Mesenchymal stem cell (in vitro differentiated cells and primary cell): ENCODE data around the gene LBP.

Experiments used
- DNase-seq: peaks from one replicate; pipeline ENCODE4 v3.0.0-alpha.2; 2013
- H2AFZ ChIP-seq: one replicate; pipeline ENCODE4 v1.6.1; 2013; ENCODE audit warnings: low read depth, mild to moderate bottlenecking, control low read depth, inconsistent platforms, low read length, moderate library complexity
- H2AK5ac ChIP-seq: 2 replicates; pipeline ENCODE4 v1.6.1; 2013; ENCODE audit warnings: low read length, moderate library complexity, mild to moderate bottlenecking, inconsistent platforms; ENCODE audit not compliant: severe bottlenecking
- H2BK120ac ChIP-seq: one replicate; pipeline ENCODE4 v1.6.1; 2013; ENCODE audit warnings: low read depth, mild to moderate bottlenecking, inconsistent platforms, low read length, moderate library complexity
- H2BK12ac ChIP-seq, 2 experiments: one replicate each; pipeline ENCODE4 v1.6.1; 2013; ENCODE audit warnings: inconsistent platforms in 2 of 2, low read length in 2 of 2, mild to moderate bottlenecking in 2 of 2, moderate library complexity in 2 of 2, control low read depth in 1 of 2
- H2BK15ac ChIP-seq: one replicate; pipeline ENCODE4 v1.6.1; 2013; ENCODE audit warnings: mild to moderate bottlenecking, low read depth, inconsistent platforms; ENCODE audit not compliant: poor library complexity, severe bottlenecking
- H2BK5ac ChIP-seq: 2 replicates; pipeline ENCODE4 v1.6.1; 2013; ENCODE audit warnings: low read depth, mild to moderate bottlenecking, low read length, control low read depth, inconsistent platforms; ENCODE audit not compliant: poor library complexity, severe bottlenecking
- H3K14ac ChIP-seq, 2 experiments: one replicate each; pipeline ENCODE4 v1.6.1; 2013; ENCODE audit warnings: inconsistent platforms in 2 of 2, low read length in 2 of 2, control low read depth in 1 of 2, mild to moderate bottlenecking in 1 of 2, moderate library complexity in 1 of 2
- H3K18ac ChIP-seq, 2 experiments: one replicate each; pipeline ENCODE4 v1.6.1; 2013; ENCODE audit warnings: inconsistent platforms in 2 of 2, low read length in 2 of 2, control low read depth in 1 of 2, low read depth in 1 of 2, mild to moderate bottlenecking in 1 of 2
- H3K23ac ChIP-seq, 2 experiments: one replicate each; pipeline ENCODE4 v1.6.1; 2013; ENCODE audit warnings: inconsistent platforms in 2 of 2, low read length in 2 of 2, mild to moderate bottlenecking in 2 of 2, moderate library complexity in 2 of 2, control low read depth in 1 of 2
- H3K27ac ChIP-seq: 2 replicates; pipeline ENCODE4 v1.5.1; 2013; ENCODE audit warnings: mild to moderate bottlenecking, moderate library complexity, low read length, control low read depth, inconsistent platforms; ENCODE audit not compliant: poor library complexity, severe bottlenecking
- H3K27me3 ChIP-seq, 2 experiments: 2 replicates each; pipeline versions ENCODE4 v1.6.1 to v1.7.0; 2013; ENCODE audit warnings: low read length in 2 of 2, mild to moderate bottlenecking in 2 of 2, moderate library complexity in 2 of 2, control low read depth in 1 of 2, inconsistent platforms in 1 of 2; ENCODE audit not compliant: control insufficient read depth in 1 of 2, insufficient read depth in 1 of 2
- H3K36me3 ChIP-seq, 2 experiments: 2 replicates each; pipeline versions ENCODE4 v1.6.1 to v1.7.0; 2013; ENCODE audit warnings: low read length in 2 of 2, control low read depth in 1 of 2, inconsistent platforms in 1 of 2, low read depth in 1 of 2, mild to moderate bottlenecking in 1 of 2; ENCODE audit not compliant: insufficient read depth in 2 of 2, control insufficient read depth in 1 of 2
- H3K4ac ChIP-seq, 2 experiments: one replicate each; pipeline ENCODE4 v1.6.1; 2013; ENCODE audit warnings: inconsistent platforms in 2 of 2, low read length in 2 of 2, mild to moderate bottlenecking in 2 of 2, moderate library complexity in 2 of 2, control low read depth in 1 of 2, low read depth in 1 of 2
- H3K4me1 ChIP-seq: 2 replicates; pipeline ENCODE4 v1.6.1; 2013; ENCODE audit warnings: low read depth, low read length, control low read depth; ENCODE audit not compliant: control insufficient read depth, insufficient read depth
- H3K4me2 ChIP-seq: 2 replicates; pipeline ENCODE4 v1.6.1; 2013; ENCODE audit warnings: low read length, mild to moderate bottlenecking, inconsistent platforms; ENCODE audit not compliant: poor library complexity, severe bottlenecking
- H3K4me3 ChIP-seq, 2 experiments: 2 replicates each; pipeline versions ENCODE4 v1.5.1 to v1.7.0; 2013; ENCODE audit warnings: low read length in 2 of 2, mild to moderate bottlenecking in 2 of 2, control low read depth in 1 of 2, low read depth in 1 of 2; ENCODE audit not compliant: insufficient read depth in 1 of 2
- H3K79me1 ChIP-seq: replicated peaks from 2 replicates; pipeline ENCODE4 v1.6.1; 2013; ENCODE audit warnings: mild to moderate bottlenecking, control low read depth, low read length, inconsistent platforms; ENCODE audit not compliant: poor library complexity, severe bottlenecking
- H3K9ac ChIP-seq: 2 replicates; pipeline ENCODE4 v1.7.0; 2013; ENCODE audit warnings: mild to moderate bottlenecking, low read length, moderate library complexity
- H3K9me3 ChIP-seq: 2 replicates; pipeline ENCODE4 v1.7.0; 2013; ENCODE audit warnings: mild to moderate bottlenecking, low read length; ENCODE audit not compliant: control insufficient read depth
- H4K8ac ChIP-seq: one replicate; pipeline ENCODE4 v1.6.1; 2013; ENCODE audit warnings: inconsistent platforms, mild to moderate bottlenecking, low read length, moderate library complexity
- H4K91ac ChIP-seq: one replicate; pipeline ENCODE4 v1.6.1; 2013; ENCODE audit warnings: mild to moderate bottlenecking, low read length, inconsistent platforms
- WGBS: methylation state at CpG from one replicate; pipeline ENCODE4 v1.1.7; 2013; ENCODE audit warnings: mixed read lengths; 5-methylcytosine and 5-hydroxymethylcytosine counted together

Gene LBP

DNA sequence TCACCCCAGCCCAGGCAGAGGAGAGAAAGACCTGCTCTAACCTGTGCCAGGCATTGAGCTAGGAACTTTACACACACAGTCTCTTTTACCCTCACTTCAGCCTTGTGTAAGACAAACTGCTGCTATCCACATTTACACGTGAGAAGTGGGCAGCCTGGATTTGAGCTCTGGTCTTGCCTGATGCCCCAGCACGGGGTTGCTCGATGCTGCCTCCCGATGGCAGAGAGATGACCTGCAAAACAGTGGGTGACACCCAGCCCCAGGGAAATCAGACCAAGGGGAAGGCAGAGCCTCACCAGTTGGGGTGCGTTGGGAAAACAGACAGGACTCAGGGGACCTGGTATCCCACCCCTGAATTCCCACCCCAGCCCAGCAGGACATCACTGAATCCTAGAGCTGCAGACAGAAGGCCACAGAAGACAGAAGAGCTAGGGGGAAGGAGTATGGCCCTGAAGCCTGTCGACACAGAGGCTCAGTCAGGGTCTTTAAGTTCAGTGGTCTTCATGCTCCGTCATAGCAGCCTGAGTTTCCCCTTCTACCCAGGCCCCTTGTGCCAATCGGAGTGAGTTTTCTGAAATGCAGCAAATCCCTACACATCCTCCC lies 41.3 kb upstream of the LBP start:
- H3K23ac ChIP-seq = no peak overlapping the region
- H3K4me2 ChIP-seq = no peak overlapping the region
- 64% methylated on average over 8 of the region's 8 CpGs for WGBS

DNA sequence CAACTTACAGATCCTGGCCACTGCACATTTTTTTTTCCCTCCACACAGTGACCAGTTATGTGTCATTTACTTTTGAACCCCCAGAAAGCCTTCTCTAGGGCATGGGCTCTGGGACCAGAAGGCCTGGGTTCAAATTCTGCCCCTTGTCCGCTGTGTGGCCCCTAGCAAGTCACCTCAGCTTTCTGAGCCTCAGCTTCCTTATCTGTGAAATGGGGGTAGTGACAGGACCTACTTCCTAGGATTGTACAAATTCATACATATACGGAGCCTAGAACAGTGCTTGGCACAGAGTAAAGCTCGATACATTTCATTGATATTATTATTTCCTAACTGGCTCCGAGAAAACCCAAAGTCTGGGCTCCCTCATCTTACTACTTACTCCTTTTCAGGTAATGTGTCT lies 40.7 kb upstream of the LBP start:
- Histone ChIP-seq H3K79me1 (no peaks in the 10 kb centered on the region), H3K14ac (no peak overlapping the region), H4K8ac (no peak overlapping the region), H3K18ac (no peak overlapping the region), H3K9ac (no peak overlapping the region), H2AFZ (no peak overlapping the region), H3K36me3 (no peaks in the 10 kb centered on the region), H3K9me3 (no peaks in the 10 kb centered on the region), H3K4ac (no peak overlapping the region), H2BK120ac (no peak overlapping the region), H3K4me3 (no peak overlapping the region), H2BK15ac (no peak overlapping the region), H2AK5ac (no peak overlapping the region), H3K27me3 (peaks cover 13 to 72% of the 10 kb centered on the region in 2 experiments), H3K23ac (no peak overlapping the region), H2BK12ac (no peak overlapping the region), H4K91ac (no peak overlapping the region), H3K4me1 (peaks cover 7% of the 10 kb centered on the region), H2BK5ac (no peak overlapping the region), H3K4me2 (no peak overlapping the region), H3K27ac (no peak overlapping the region)
- DNase-seq = no peak
- WGBS = 73% methylated on average over 1 of the region's 4 CpGs

More for the DNA sequence above, 41.3 kb upstream of the LBP start:
- Histone ChIP-seq H2AK5ac (no peak overlapping the region), H3K79me1 (no peaks in the 10 kb centered on the region), H2BK12ac (no peak overlapping the region), H3K4me1 (peaks cover 7% of the 10 kb centered on the region), H3K18ac (no peak overlapping the region), H2AFZ (no peak overlapping the region), H3K27ac (no peak overlapping the region), H3K27me3 (peaks cover 7 to 72% of the 10 kb centered on the region in 2 experiments), H3K4ac (no peak overlapping the region), H3K4me3 (no peak overlapping the region), H3K9ac (no peak overlapping the region), H3K9me3 (no peaks in the 10 kb centered on the region), H3K36me3 (no peaks in the 10 kb centered on the region), H3K14ac (peak overlapping the region in 1 of 2 experiments; percentile 10), H2BK15ac (no peak overlapping the region), H2BK120ac (no peak overlapping the region), H4K8ac (no peak overlapping the region), H2BK5ac (no peak overlapping the region), H4K91ac (no peak overlapping the region)
- DNase-seq = peak; percentile 39

DNA sequence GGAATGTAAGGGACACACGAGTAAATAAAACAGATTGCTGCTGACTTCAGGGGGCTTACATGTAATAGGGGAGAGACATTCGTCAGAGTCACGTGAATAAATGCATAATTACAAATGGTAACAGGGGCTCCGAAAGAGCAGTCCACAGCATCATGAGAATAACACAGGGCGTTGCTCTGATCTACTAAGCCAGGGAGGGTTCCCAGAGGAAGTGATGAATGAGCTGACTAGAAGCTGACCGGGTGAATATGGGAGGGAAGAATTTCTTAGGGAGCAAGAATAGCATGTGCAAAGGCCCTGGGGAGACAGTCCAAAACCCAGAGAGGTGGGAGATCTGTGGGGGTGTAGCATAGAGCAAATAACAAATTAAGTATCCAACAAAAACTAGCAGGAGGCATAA lies 39.9 kb upstream of the LBP start:
- H2BK120ac ChIP-seq = no peak overlapping the region
- no peaks in the 10 kb centered on the region for H3K9me3 ChIP-seq
- peaks cover 18 to 68% of the 10 kb centered on the region in 2 experiments for H3K27me3 ChIP-seq
- peaks cover 8% of the 10 kb centered on the region for H3K4me1 ChIP-seq
- no peaks in the 10 kb centered on the region for H3K36me3 ChIP-seq
- H4K91ac ChIP-seq = no peak overlapping the region
- no peak overlapping the region for H3K4me2 ChIP-seq
- H3K4me3 ChIP-seq = no peak overlapping the region
- H2BK12ac ChIP-seq = no peak overlapping the region
- H3K4ac ChIP-seq = no peak overlapping the region
- no peak overlapping the region for H2BK5ac ChIP-seq
- no peak overlapping the region for H2AFZ ChIP-seq
- no peak overlapping the region for H3K27ac ChIP-seq
- no peak overlapping the region for H3K18ac ChIP-seq
- no peak overlapping the region for H3K9ac ChIP-seq
- H3K79me1 ChIP-seq = no peaks in the 10 kb centered on the region
- WGBS = 86% methylated on average over 6 of the region's 6 CpGs
- H2BK15ac ChIP-seq = no peak overlapping the region
- DNase-seq = no peak
- no peak overlapping the region for H3K23ac ChIP-seq
- H3K14ac ChIP-seq = no peak overlapping the region
- H2AK5ac ChIP-seq = no peak overlapping the region
- H4K8ac ChIP-seq = no peak overlapping the region

DNA sequence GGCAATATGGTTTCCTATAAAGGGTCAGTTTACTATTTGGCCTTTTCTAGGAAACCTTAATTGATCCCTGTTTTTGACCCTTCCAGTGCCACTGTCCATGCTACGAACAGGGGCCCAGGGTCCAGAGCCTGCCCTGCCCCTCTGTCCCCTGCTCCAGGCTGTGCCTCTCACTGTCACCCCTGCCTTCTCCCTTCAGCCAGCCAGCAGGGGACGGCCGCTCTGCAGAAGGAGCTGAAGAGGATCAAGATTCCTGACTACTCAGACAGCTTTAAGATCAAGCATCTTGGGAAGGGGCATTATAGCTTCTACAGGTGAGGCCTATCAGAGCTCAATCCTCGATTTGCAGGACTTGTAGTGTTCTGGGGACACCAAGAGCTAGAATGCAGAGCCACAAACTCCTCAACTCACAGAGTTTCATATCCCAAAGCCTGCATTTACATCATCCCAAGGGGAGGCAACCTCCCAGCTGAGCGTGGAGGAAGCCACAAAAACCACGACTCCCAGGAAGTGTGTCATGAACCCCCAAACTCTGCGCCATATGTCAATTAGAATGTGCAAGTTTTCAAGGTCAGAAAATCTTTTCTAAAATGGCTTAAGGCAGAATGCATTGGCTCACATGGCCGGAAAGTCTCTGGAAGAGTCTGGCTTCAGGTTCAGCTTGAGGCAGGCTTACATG lies 38.8 kb upstream of the LBP start:
- Histone ChIP-seq H3K4me3 (no peak overlapping the region), H2AK5ac (no peak overlapping the region), H3K4me1 (peaks cover 10% of the 10 kb centered on the region), H3K4ac (no peak overlapping the region), H4K8ac (no peak overlapping the region), H4K91ac (no peak overlapping the region), H2BK12ac (peak overlapping the region in 1 of 2 experiments; percentile 6), H2BK5ac (no peak overlapping the region), H3K9me3 (no peaks in the 10 kb centered on the region), H3K36me3 (no peaks in the 10 kb centered on the region), H3K4me2 (no peak overlapping the region), H2BK15ac (no peak overlapping the region), H3K23ac (no peak overlapping the region), H3K27me3 (peaks cover 25 to 68% of the 10 kb centered on the region in 2 experiments), H3K27ac (no peak overlapping the region), H2BK120ac (no peak overlapping the region), H3K9ac (no peak overlapping the region), H2AFZ (no peak overlapping the region), H3K18ac (no peak overlapping the region), H3K79me1 (no peaks in the 10 kb centered on the region), H3K14ac (peak overlapping the region in 1 of 2 experiments; percentile 56)
- DNase-seq = peak; percentile 52
- WGBS = 54% methylated on average over 6 of the region's 8 CpGs
